ENCODE results near the gene ZNF33A.
"Not testable (repeated sequence)": the region's sequence is repeated elsewhere in the genome, so short reads cannot be mapped to it uniquely, and the experiment has no call there.

ZNF33A gene

DNA sequence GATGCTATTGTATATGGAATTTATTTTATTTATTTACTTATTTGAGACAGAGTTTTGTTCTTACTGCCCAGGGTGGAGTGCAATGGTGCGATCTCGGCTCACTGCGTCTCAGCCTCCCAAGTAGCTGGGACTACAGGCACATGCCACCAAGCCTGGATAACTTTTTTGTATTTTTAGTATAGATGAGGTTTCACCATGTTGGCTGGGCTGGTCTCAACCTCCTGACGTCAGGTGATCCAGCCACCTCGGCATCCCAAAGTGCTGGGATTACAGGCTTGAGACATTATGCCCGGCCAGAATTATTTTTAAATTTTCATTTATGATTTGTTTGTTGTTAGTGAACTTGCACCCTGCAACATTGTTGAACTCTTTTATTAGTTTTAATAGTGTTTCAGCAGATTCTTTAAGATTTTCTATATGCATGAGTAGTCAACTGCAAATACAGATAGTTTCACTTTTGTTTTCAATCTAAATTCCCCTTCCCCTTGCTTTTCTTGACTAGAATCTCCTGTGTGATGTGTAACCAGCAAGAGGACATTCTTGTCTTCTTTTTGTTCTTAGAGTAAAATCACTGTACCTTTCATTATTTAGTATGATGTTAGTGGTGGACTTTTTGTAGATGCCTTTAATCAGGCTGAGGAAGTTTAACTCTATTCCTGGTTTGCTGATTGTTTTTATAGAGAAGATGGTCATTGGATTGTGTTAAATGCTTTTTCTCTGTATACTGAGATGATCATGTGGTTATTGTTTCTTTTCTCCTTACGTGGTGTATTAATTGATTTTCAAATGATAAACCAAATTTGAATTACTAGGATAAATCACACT is 27.8 kb downstream of the ZNF33A start:
- no peaks in the 10 kb centered on the region for H3K9me3 ChIP-seq (ENCODE audit: low read depth, low read length)
- TF ChIP-seq FOXP2 (optimal IDR thresholded peaks at IDR 0.05; ENCODE audit: control extremely low read depth, extremely low read length, insufficient read depth): no peak
- no peak for TF ChIP-seq EZH2 (IDR thresholded peaks at IDR 0.05)
- no peak for TF ChIP-seq POLR2AphosphoS5 (IDR thresholded peaks at IDR 0.05; ENCODE audit: borderline replicate concordance, low read depth, low read length)
- H3K9ac ChIP-seq (ENCODE audit: insufficient read length): no peak overlapping the region
- no peak overlapping the region for H3K4me3 ChIP-seq
- no peaks in the 10 kb centered on the region; the same call in 1 of the 2 replicates for H3K36me3 ChIP-seq (ENCODE audit: insufficient read depth, low read length)
- DNase-seq (ENCODE audit: low read depth, low spot score): no peak
- no peak overlapping the region for H3K27ac ChIP-seq

DNA sequence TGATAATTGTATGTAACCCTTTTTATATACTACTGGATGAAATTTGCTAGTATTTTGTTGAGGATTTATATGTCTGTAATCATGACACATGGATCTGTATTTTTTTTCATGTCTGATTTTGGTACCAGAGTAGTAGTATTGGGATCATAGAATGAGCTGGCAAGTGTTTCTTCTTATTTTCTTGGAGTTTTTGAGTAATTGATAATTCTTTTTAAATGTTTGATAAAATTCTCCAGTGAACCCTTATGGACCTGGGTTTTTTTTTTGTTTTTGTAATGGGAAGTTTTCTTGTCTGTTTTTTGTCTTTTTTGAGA is 28.4 kb downstream of the ZNF33A start:
- Histone ChIP-seq H3K27ac (no peak overlapping the region), H3K9ac (ENCODE audit: insufficient read length) (no peak overlapping the region), H3K36me3 (ENCODE audit: insufficient read depth, low read length) (no peaks in the 10 kb centered on the region; the same call in 1 of the 2 replicates), H3K4me3 (no peak overlapping the region), H3K9me3 (ENCODE audit: low read depth, low read length) (no peaks in the 10 kb centered on the region)
- no peak for TF ChIP-seq POLR2AphosphoS5 (IDR thresholded peaks at IDR 0.05; ENCODE audit: borderline replicate concordance, low read depth, low read length)
- TF ChIP-seq FOXP2 (optimal IDR thresholded peaks at IDR 0.05; ENCODE audit: control extremely low read depth, extremely low read length, insufficient read depth): no peak
- TF ChIP-seq EZH2 (IDR thresholded peaks at IDR 0.05): no peak
- DNase-seq (ENCODE audit: low read depth, low spot score): no peak

DNA sequence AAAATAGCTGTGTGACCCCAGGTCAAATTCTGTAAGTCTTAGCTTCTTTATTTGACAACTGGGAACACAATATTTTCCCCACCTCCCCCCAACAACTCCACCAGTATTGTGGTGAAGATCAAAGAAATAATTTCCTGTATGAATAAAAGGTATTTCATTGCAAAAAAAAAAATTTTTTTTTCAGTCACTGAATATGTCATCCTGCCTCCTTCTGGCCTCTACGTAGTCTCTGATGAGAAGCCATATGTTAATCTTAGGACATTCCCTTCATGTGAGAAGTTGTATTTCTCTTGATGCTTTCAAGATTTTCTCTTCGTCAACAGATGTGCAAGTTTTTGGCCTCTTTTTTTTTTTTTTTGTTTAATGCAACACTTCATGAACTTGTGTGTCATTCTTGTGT is 33.0 kb downstream of the ZNF33A start:
- Histone ChIP-seq H3K4me3 (no peak overlapping the region), H3K9ac (ENCODE audit: insufficient read length) (no peak overlapping the region), H3K9me3 (ENCODE audit: low read depth, low read length) (no peaks in the 10 kb centered on the region), H3K36me3 (ENCODE audit: insufficient read depth, low read length) (no peaks in the 10 kb centered on the region; the same call in 1 of the 2 replicates), H3K27ac (no peak overlapping the region)
- DNase-seq (ENCODE audit: low read depth, low spot score): no peak
- TF ChIP-seq FOXP2 (optimal IDR thresholded peaks at IDR 0.05; ENCODE audit: control extremely low read depth, extremely low read length, insufficient read depth) (no peak), POLR2AphosphoS5 (IDR thresholded peaks at IDR 0.05; ENCODE audit: borderline replicate concordance, low read depth, low read length) (no peak), EZH2 (IDR thresholded peaks at IDR 0.05) (no peak)

- TF ChIP-seq EZH2 (IDR thresholded peaks at IDR 0.05) (no peak), FOXP2 (optimal IDR thresholded peaks at IDR 0.05; ENCODE audit: control extremely low read depth, extremely low read length, insufficient read depth) (no peak), POLR2AphosphoS5 (IDR thresholded peaks at IDR 0.05; ENCODE audit: borderline replicate concordance, low read depth, low read length) (no peak)
- H3K36me3 ChIP-seq (ENCODE audit: insufficient read depth, low read length): no peaks in the 10 kb centered on the region; the same call in 1 of the 2 replicates
These were observed 34.7 kb downstream of the ZNF33A start for GRCh38 chr10:38045129-38045528.

GRCh38 chr10:38047666-38048065 is 37.2 kb downstream of the ZNF33A start:
- H3K4me3 ChIP-seq: no peak overlapping the region
- no peaks in the 10 kb centered on the region; the same call in 1 of the 2 replicates for H3K36me3 ChIP-seq (ENCODE audit: insufficient read depth, low read length)
- H3K9me3 ChIP-seq (ENCODE audit: low read depth, low read length): no peaks in the 10 kb centered on the region
- TF ChIP-seq EZH2 (IDR thresholded peaks at IDR 0.05) (no peak), FOXP2 (optimal IDR thresholded peaks at IDR 0.05; ENCODE audit: control extremely low read depth, extremely low read length, insufficient read depth) (no peak), POLR2AphosphoS5 (IDR thresholded peaks at IDR 0.05; ENCODE audit: borderline replicate concordance, low read depth, low read length) (no peak)
- H3K27ac ChIP-seq: no peak overlapping the region
- no peak for DNase-seq (ENCODE audit: low read depth, low spot score)
- H3K9ac ChIP-seq (ENCODE audit: insufficient read length): no peak overlapping the region

More at GRCh38 chr10:38045129-38045528, 34.7 kb downstream of the ZNF33A start:
- no peaks in the 10 kb centered on the region for H3K9me3 ChIP-seq (ENCODE audit: low read depth, low read length)
- H3K9ac ChIP-seq (ENCODE audit: insufficient read length): no peak overlapping the region
- no peak overlapping the region for H3K27ac ChIP-seq
- DNase-seq (ENCODE audit: low read depth, low spot score): no peak
- H3K4me3 ChIP-seq: no peak overlapping the region

DNA sequence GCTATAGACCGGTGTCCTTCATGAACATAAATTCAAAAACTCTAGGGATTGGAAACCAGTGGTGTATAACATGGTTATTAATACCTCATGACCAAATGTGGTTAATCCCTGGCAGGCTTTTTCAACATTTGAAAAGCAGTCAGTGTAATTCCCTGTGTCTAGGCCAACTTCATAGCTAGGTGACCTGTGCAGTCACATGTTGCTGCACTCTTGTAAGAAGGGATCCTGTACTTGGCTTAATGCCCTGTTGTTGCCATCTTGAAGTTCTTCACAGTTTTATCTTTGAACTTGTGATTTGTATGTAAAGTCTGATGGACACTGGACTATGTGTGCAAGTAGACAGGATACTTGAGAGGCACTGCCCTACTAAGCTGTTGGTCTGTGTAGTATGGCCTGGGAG is 39.7 kb downstream of the ZNF33A start:
- DNase-seq (ENCODE audit: low read depth, low spot score): no peak
- Histone ChIP-seq H3K36me3 (ENCODE audit: insufficient read depth, low read length) (peaks cover 14% of the 10 kb centered on the region), H3K9me3 (ENCODE audit: low read depth, low read length) (no peaks in the 10 kb centered on the region), H3K4me3 (peak overlapping the region; percentile 48; the same call in 1 of the 2 replicates), H3K9ac (ENCODE audit: insufficient read length) (no peak overlapping the region), H3K27ac (peak overlapping the region; percentile 95)
- TF ChIP-seq FOXP2 (optimal IDR thresholded peaks at IDR 0.05; ENCODE audit: control extremely low read depth, extremely low read length, insufficient read depth) (no peak), EZH2 (IDR thresholded peaks at IDR 0.05) (no peak), POLR2AphosphoS5 (IDR thresholded peaks at IDR 0.05; ENCODE audit: borderline replicate concordance, low read depth, low read length) (no peak)

DNA sequence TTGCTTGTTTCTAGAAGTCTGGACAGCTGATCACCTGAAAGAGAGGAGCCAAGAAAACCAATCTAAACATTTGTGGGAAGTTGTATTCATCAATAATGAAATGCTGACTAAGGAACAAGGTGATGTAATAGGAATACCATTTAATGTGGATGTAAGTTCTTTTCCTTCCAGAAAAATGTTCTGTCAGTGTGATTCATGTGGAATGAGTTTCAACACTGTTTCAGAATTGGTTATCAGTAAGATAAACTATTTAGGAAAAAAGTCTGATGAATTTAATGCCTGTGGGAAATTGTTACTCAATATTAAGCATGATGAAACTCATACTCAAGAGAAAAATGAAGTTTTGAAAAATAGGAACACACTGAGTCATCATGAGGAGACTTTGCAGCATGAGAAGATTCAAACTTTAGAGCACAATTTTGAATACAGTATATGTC is 43.9 kb downstream of the ZNF33A start:
- Histone ChIP-seq H3K36me3 (ENCODE audit: insufficient read depth, low read length) (peaks cover 30% of the 10 kb centered on the region), H3K4me3 (no peak overlapping the region), H3K9ac (ENCODE audit: insufficient read length) (no peak overlapping the region), H3K27ac (no peak overlapping the region), H3K9me3 (ENCODE audit: low read depth, low read length) (no peaks in the 10 kb centered on the region)
- no peak for TF ChIP-seq FOXP2 (optimal IDR thresholded peaks at IDR 0.05; ENCODE audit: control extremely low read depth, extremely low read length, insufficient read depth)
- TF ChIP-seq POLR2AphosphoS5 (IDR thresholded peaks at IDR 0.05; ENCODE audit: borderline replicate concordance, low read depth, low read length): no peak
- TF ChIP-seq EZH2 (IDR thresholded peaks at IDR 0.05): no peak
- DNase-seq (ENCODE audit: low read depth, low spot score): no peak

DNA sequence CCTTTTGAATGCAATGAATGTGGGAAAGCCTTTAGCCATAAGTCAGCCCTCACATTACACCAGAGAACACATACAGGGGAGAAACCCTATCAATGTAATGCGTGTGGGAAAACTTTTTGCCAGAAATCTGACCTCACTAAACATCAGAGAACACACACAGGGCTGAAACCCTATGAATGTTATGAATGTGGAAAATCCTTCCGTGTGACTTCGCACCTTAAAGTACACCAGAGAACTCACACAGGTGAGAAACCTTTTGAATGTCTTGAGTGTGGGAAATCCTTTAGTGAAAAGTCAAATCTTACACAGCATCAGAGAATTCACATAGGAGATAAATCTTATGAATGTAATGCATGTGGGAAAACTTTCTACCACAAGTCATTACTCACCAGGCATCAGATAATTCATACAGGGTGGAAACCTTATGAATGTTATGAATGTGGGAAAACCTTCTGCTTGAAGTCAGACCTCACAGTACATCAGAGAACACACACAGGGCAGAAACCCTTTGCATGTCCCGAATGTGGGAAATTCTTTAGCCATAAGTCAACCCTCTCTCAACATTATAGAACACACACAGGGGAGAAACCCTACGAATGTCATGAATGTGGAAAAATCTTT is 44.9 kb downstream of the ZNF33A start:
- H3K9me3 ChIP-seq (ENCODE audit: low read depth, low read length): not testable (repeated sequence)

GRCh38 chr10:38069663-38070062 is 59.2 kb downstream of the ZNF33A start:
- H3K36me3 ChIP-seq (ENCODE audit: insufficient read depth, low read length); H3K4me3 ChIP-seq; H3K9me3 ChIP-seq (ENCODE audit: low read depth, low read length); DNase-seq (ENCODE audit: low read depth, low spot score); H3K27ac ChIP-seq; H3K9ac ChIP-seq (ENCODE audit: insufficient read length): not testable (repeated sequence)

More for the DNA sequence above, 44.9 kb downstream of the ZNF33A start:
- not testable (repeated sequence) for DNase-seq (ENCODE audit: low read depth, low spot score); H3K27ac ChIP-seq; H3K4me3 ChIP-seq; H3K9ac ChIP-seq (ENCODE audit: insufficient read length)
- H3K36me3 ChIP-seq (ENCODE audit: insufficient read depth, low read length): peaks cover 30% of the 10 kb centered on the region

Measured in SK-N-MC (cell line).